A549 (cell line): ENCODE results near the gene FTH1. TPM values are rescaled to one million over a fixed set of nuclear protein-coding genes. Genes with fewer than 3 reads are reported as not detected.

ENCODE experiments used
- ATOH8 ChIP-seq: fragments of 250-450 bp; sonication (Bioruptor Pico); IDR thresholded peaks from 2 replicates; pipeline ENCODE4 v1.5.0; 2020; ENCODE audit warnings: low read depth, mild to moderate bottlenecking, moderate library complexity
- BCL3 ChIP-seq: fragments of >200 bp; sonication (Bioruptor Twin); formaldehyde crosslinking; IDR thresholded peaks from 3 replicates; pipeline ENCODE4 v1.6.1; 2016
- CBX2 ChIP-seq: fragments of 200-600 bp; sonication (generic); IDR thresholded peaks from 2 replicates; pipeline ENCODE4 v1.6.1; 2016; ENCODE audit warnings: low read depth, mild to moderate bottlenecking, borderline replicate concordance
- CHD4 ChIP-seq: fragments of 200-600 bp; sonication (generic); IDR thresholded peaks from 2 replicates; pipeline ENCODE4 v1.6.1; 2016; ENCODE audit warnings: antibody characterized with exemption, mild to moderate bottlenecking, borderline replicate concordance
- CTCF ChIP-seq: fragments of >200 bp; sonication (Bioruptor Twin); formaldehyde crosslinking; IDR thresholded peaks from 3 replicates; pipeline ENCODE4 v1.5.1; 2016
- E2F6 ChIP-seq: IDR thresholded peaks from 2 replicates; pipeline ENCODE4 v1.6.1; 2012; ENCODE audit warnings: low read depth, borderline replicate concordance
- EHMT2 ChIP-seq: fragments of 200-600 bp; sonication (generic); IDR thresholded peaks from 2 replicates; pipeline ENCODE4 v1.6.1; 2016; ENCODE audit warnings: antibody characterized with exemption, low read depth, mild to moderate bottlenecking, moderate library complexity
- ELK1 ChIP-seq: fragments of 150-350 bp; IDR thresholded peaks from 2 replicates; pipeline ENCODE4 v1.6.1; 2014; ENCODE audit warnings: low read depth, mild to moderate bottlenecking, low read length
- EP300 ChIP-seq, 2 experiments: fragments of >200 bp; sonication (Bioruptor Twin); formaldehyde crosslinking; IDR thresholded peaks; 2 replicates in 1 of 2; 3 replicates in 1 of 2; pipeline ENCODE4 v1.6.1; 2016 to 2017
- ESRRA ChIP-seq: fragments of 150-350 bp; IDR thresholded peaks from 2 replicates; pipeline ENCODE4 v1.6.1; 2014; ENCODE audit warnings: mild to moderate bottlenecking, low read length, borderline replicate concordance
- FOSB ChIP-seq: fragments of 250-450 bp; sonication (Bioruptor Pico); IDR thresholded peaks from 2 replicates; pipeline ENCODE4 v1.5.0; 2020; ENCODE audit warnings: mild to moderate bottlenecking, moderate library complexity
- FOXS1 ChIP-seq: fragments of 250-450 bp; sonication (Bioruptor Pico); IDR thresholded peaks from 2 replicates; pipeline ENCODE4 v1.5.0; 2020; ENCODE audit warnings: mild to moderate bottlenecking, moderate library complexity
- HOXA7 ChIP-seq: fragments of 250-450 bp; sonication (Bioruptor Pico); IDR thresholded peaks from 2 replicates; pipeline ENCODE4 v1.5.0; 2020; ENCODE audit warnings: mild to moderate bottlenecking, moderate library complexity
- HOXB13 ChIP-seq: fragments of 250-450 bp; sonication (Bioruptor Pico); IDR thresholded peaks from 2 replicates; pipeline ENCODE4 v1.5.0; 2020; ENCODE audit warnings: low read depth, mild to moderate bottlenecking, moderate library complexity
- JUNB ChIP-seq: fragments of >200 bp; sonication (Bioruptor Twin); formaldehyde crosslinking; IDR thresholded peaks from 2 replicates; pipeline ENCODE4 v1.6.1; 2016
- MAFK ChIP-seq: fragments of 450-650 bp; IDR thresholded peaks from 2 replicates; pipeline ENCODE4 v1.6.1; 2014; ENCODE audit not compliant: partially characterized antibody
- MAZ ChIP-seq: fragments of 150-350 bp; IDR thresholded peaks from 2 replicates; pipeline ENCODE4 v1.6.1; 2014; ENCODE audit warnings: antibody characterized with exemption, low read depth, low read length, borderline replicate concordance
- NFE2L2 ChIP-seq: fragments of 150-350 bp; conservative IDR thresholded peaks from 2 replicates; pipeline ENCODE4 v1.6.1; 2014; ENCODE audit warnings: low read length
- NPAS2 ChIP-seq: fragments of 250-450 bp; sonication (Bioruptor Pico); IDR thresholded peaks from 2 replicates; pipeline ENCODE4 v1.8.0; 2022; ENCODE audit warnings: mild to moderate bottlenecking, moderate library complexity, borderline replicate concordance
- POLR2A ChIP-seq: IDR thresholded peaks from 2 replicates; pipeline ENCODE4 v1.6.1; 2012; ENCODE audit warnings: mild to moderate bottlenecking, low read length
- RCOR1 ChIP-seq: fragments of 150-350 bp; IDR thresholded peaks from 2 replicates; pipeline ENCODE4 v1.6.1; 2014; ENCODE audit warnings: antibody characterized with exemption, low read length, low read depth
- TP53 ChIP-seq: fragments of 250-450 bp; sonication (Bioruptor Pico); IDR thresholded peaks from 2 replicates; pipeline ENCODE4 v1.5.0; 2021; ENCODE audit warnings: mild to moderate bottlenecking, moderate library complexity
- ZFP36 ChIP-seq: fragments of 450-650 bp; IDR thresholded peaks from 2 replicates; pipeline ENCODE4 v1.6.1; 2014; ENCODE audit warnings: borderline replicate concordance; ENCODE audit not compliant: partially characterized antibody
- ZSCAN20 ChIP-seq: fragments of 250-450 bp; sonication (Bioruptor Pico); IDR thresholded peaks from 2 replicates; pipeline ENCODE4 v1.8.0; 2022; ENCODE audit warnings: mild to moderate bottlenecking, moderate library complexity
- polyA plus RNA-seq, 4 experiments: library from polyadenylated mRNA; depleted of rRNA in 3 of 4; stranded (reverse); fragments of >200 nt; fragmentation: RNase III in 1 of 4; extraction: RNeasy Plus Mini Kit Qiagen cat#74134 plus additional on column Dnase treatment in 1 of 4; gene quantifications; 2 replicates in 3 of 4; 3 replicates in 1 of 4; pipeline ENCODE4 v1.2.3, GENCODE V29; 2011 to 2017

FTH1 gene
- polyA plus RNA-seq, 2 of the 4 experiments (the other 2 are of a cell fraction) = 2,791 to 13,747 TPM

- TF ChIP-seq E2F6 = no peak
- TF ChIP-seq CHD4 = no peak
- no peak for TF ChIP-seq MAZ
- TF ChIP-seq JUNB = 0 out of 2 replicates have a peak, but pooled peaks have one; percentile 21
- TF ChIP-seq HOXB13 = peak; percentile 53; the same call in 1 of the 2 replicates
- no peak for TF ChIP-seq NFE2L2
- TF ChIP-seq MAFK = no peak
- TF ChIP-seq ZFP36 = no peak
- TF ChIP-seq NPAS2 = no peak
- TF ChIP-seq FOXS1 = no peak
- TF ChIP-seq ATOH8 (CRISPR knock-in tag) = peak; percentile 83
- no peak for TF ChIP-seq ELK1
- TF ChIP-seq HOXA7 (CRISPR knock-in tag) = 0 out of 2 replicates have a peak, but pooled peaks have one; percentile 25
- TF ChIP-seq RCOR1 = no peak
- peak; percentile 59; the same call in 1 of the 3 replicates for TF ChIP-seq BCL3
- TF ChIP-seq EHMT2 = no peak
- peak; percentile 75; the same call in 1 of the 2 replicates for TF ChIP-seq ZSCAN20 (CRISPR knock-in tag)
- peak; percentile 81 to 85; a peak in 4 of 5 replicates for TF ChIP-seq EP300 (IDR thresholded peaks at IDR 0.05)
- TF ChIP-seq ESRRA = no peak
- no peak for TF ChIP-seq CTCF
- TF ChIP-seq CBX2 = no peak
- no peak for TF ChIP-seq POLR2A
- no peak for TF ChIP-seq FOSB (CRISPR knock-in tag)
- no peak for TF ChIP-seq TP53 (CRISPR knock-in tag)
Observed at GRCh38 chr11:61972672-61973475, 5.4 kb upstream of the FTH1 start (continued).
